Testis (tissue), 2 donors: ENCODE measurements around the gene TMEM117.

Experiments
- CTCF ChIP-seq, 3 experiments: fragments of 450-650 bp in 2 of 3; fragments of 200-600 bp in 1 of 3; sonication (generic) in 1 of 3; IDR thresholded peaks; one replicate each; pipeline ENCODE4 v1.5.1; 2016 to 2019; ENCODE audit warnings: antibody characterized with exemption in 3 of 3, mild to moderate bottlenecking in 2 of 3, moderate library complexity in 1 of 3
- POLR2A ChIP-seq: fragments of 450-650 bp; IDR thresholded peaks from one replicate; pipeline ENCODE4 v1.6.1; 2017; ENCODE audit warnings: antibody characterized with exemption, mild to moderate bottlenecking, moderate library complexity

GRCh38 chr12:43912859-43913258 lies 77.0 kb downstream of the TMEM117 start:
- no peak for TF ChIP-seq CTCF (IDR thresholded peaks at IDR 0.05)
- no peak for TF ChIP-seq POLR2A
